Adrenal gland (tissue), 5 donors: ENCODE measurements around the gene CRP.

Source experiments
- CTCF ChIP-seq, 6 experiments: fragments of 450-650 bp in 4 of 6; fragments of 200-600 bp in 2 of 6; sonication (generic) in 1 of 6; IDR thresholded peaks; 1 replicate in 5 of 6; 2 replicates in 1 of 6; pipeline versions ENCODE4 v1.5.1 to v1.8.0; 2016 to 2021; ENCODE audit warnings: antibody characterized with exemption in 6 of 6, mild to moderate bottlenecking in 2 of 6, moderate library complexity in 1 of 6
- POLR2A ChIP-seq, 2 donors: fragments of 450-650 bp; IDR thresholded peaks; one replicate each; pipeline ENCODE4 v1.6.1; 2017; ENCODE audit warnings: antibody characterized with exemption in 2 of 2, mild to moderate bottlenecking in 2 of 2, moderate library complexity in 1 of 2
- donor health status: DM: no; HTN: no; CAD: no.

- TF ChIP-seq CTCF (IDR thresholded peaks at IDR 0.05) (no peak), POLR2A (IDR thresholded peaks at IDR 0.05) (no peak)
These were observed 26.9 kb downstream of the CRP start for GRCh38 chr1:159687511-159687910.
